GM23338 (cell line): ENCODE measurements around the gene PIGK. TPM values are rescaled to one million over a fixed set of nuclear protein-coding genes. Genes with fewer than 3 reads are reported as not detected.

ENCODE experiments used
- ATAC-seq: fragments of 200-7000 bp; cut with Tn5 transposase; 3 replicates; pipeline ENCODE4 v1.9.1; 2020
- DNase-seq: peaks from one replicate; pipeline ENCODE4 v3.0.0-alpha.2; 2015; ENCODE audit warnings: low spot score
- H2AFZ ChIP-seq: fragments of 200-600 bp; sonication (generic); 2 replicates; pipeline ENCODE4 v1.8.0; 2016; ENCODE audit warnings: antibody characterized with exemption, mild to moderate bottlenecking, moderate library complexity
- H3F3A ChIP-seq: fragments of 200-600 bp; sonication (generic); replicated peaks from 2 replicates; pipeline ENCODE4 v1.8.0; 2017; ENCODE audit warnings: antibody characterized with exemption, mixed run types, low read depth
- H3K27ac ChIP-seq: fragments of 200-600 bp; sonication (generic); 2 replicates; pipeline ENCODE4 v1.6.1; 2016; ENCODE audit warnings: low read depth
- H3K27me3 ChIP-seq: fragments of 200-600 bp; sonication (generic); 2 replicates; pipeline ENCODE4 v1.8.0; 2016; ENCODE audit warnings: mild to moderate bottlenecking, mixed run types, moderate library complexity; ENCODE audit not compliant: insufficient read depth
- H3K36me3 ChIP-seq: fragments of 200-600 bp; sonication (generic); 2 replicates; pipeline ENCODE4 v1.8.0; 2016; ENCODE audit warnings: mild to moderate bottlenecking; ENCODE audit not compliant: insufficient read depth
- H3K4me1 ChIP-seq: fragments of 200-600 bp; sonication (generic); 2 replicates; pipeline ENCODE4 v1.8.0; 2016; ENCODE audit warnings: mild to moderate bottlenecking, moderate library complexity; ENCODE audit not compliant: insufficient read depth
- H3K4me2 ChIP-seq: fragments of 200-600 bp; sonication (generic); 2 replicates; pipeline ENCODE4 v1.7.1; 2017; ENCODE audit warnings: mixed run types
- H3K4me3 ChIP-seq: fragments of 200-600 bp; sonication (generic); 2 replicates; pipeline ENCODE4 v1.6.1; 2016; ENCODE audit warnings: mixed run types
- H3K79me2 ChIP-seq: fragments of 200-600 bp; sonication (generic); replicated peaks from 2 replicates; pipeline ENCODE4 v1.8.0; 2017; ENCODE audit warnings: mild to moderate bottlenecking; ENCODE audit not compliant: insufficient read depth
- H3K9me2 ChIP-seq: fragments of 200-600 bp; sonication (generic); 2 replicates; pipeline ENCODE4 v1.8.0; 2017; ENCODE audit not compliant: insufficient read depth
- H4K20me1 ChIP-seq: fragments of 200-600 bp; sonication (generic); replicated peaks from 2 replicates; pipeline ENCODE4 v1.8.0; 2017; ENCODE audit warnings: mild to moderate bottlenecking; ENCODE audit not compliant: insufficient read depth
- H3K27ac Mint-ChIP-seq: 2 replicates; pipeline ENCODE4 v1.8.0; 2020; ENCODE audit warnings: inconsistent platforms, mild to moderate bottlenecking, moderate library complexity, mixed read lengths
- H3K27me3 Mint-ChIP-seq: 3 replicates; pipeline ENCODE4 v1.8.0; 2022; ENCODE audit warnings: low read depth, mild to moderate bottlenecking, moderate library complexity, mixed read lengths, inconsistent platforms; ENCODE audit not compliant: insufficient read depth, poor library complexity
- H3K36me3 Mint-ChIP-seq: 3 replicates; pipeline ENCODE4 v1.8.0; 2021; ENCODE audit warnings: low read depth, mild to moderate bottlenecking, inconsistent platforms, moderate library complexity, mixed read lengths
- H3K4me1 Mint-ChIP-seq: 3 replicates; pipeline ENCODE4 v1.8.0; 2020; ENCODE audit warnings: mild to moderate bottlenecking, inconsistent platforms, mixed read lengths
- H3K4me3 Mint-ChIP-seq: 3 replicates; pipeline ENCODE4 v1.8.0; 2021; ENCODE audit warnings: moderate library complexity, mild to moderate bottlenecking, inconsistent platforms, mixed read lengths
- H3K9me3 Mint-ChIP-seq: 3 replicates; pipeline ENCODE4 v1.8.0; 2020; ENCODE audit warnings: moderate library complexity, mild to moderate bottlenecking, inconsistent platforms, mixed read lengths
- CREB1 ChIP-seq: fragments of 250-450 bp; sonication (Bioruptor Pico); IDR thresholded peaks from 2 replicates; pipeline ENCODE4 v1.5.0; 2020; ENCODE audit warnings: low read depth, mild to moderate bottlenecking, moderate library complexity
- EZH2phosphoT487 ChIP-seq: fragments of 200-600 bp; sonication (generic); IDR thresholded peaks from one replicate; pipeline ENCODE4 v1.8.1; 2018; ENCODE audit warnings: antibody characterized with exemption; ENCODE audit not compliant: unreplicated experiment
- STAT1 ChIP-seq: IDR thresholded peaks from one replicate; pipeline ENCODE4 v1.6.1; 2016; ENCODE audit warnings: antibody characterized with exemption; ENCODE audit not compliant: unreplicated experiment
- ZNF114 ChIP-seq: fragments of 250-450 bp; sonication (Bioruptor Pico); IDR thresholded peaks from 2 replicates; pipeline ENCODE4 v1.5.0; 2020; ENCODE audit warnings: mild to moderate bottlenecking, moderate library complexity
- polyA plus RNA-seq: library from polyadenylated mRNA; unstranded; fragments of >200 nt; fragmentation: Nextera tagmentation; extraction: Ambion mirVana; gene quantifications from 2 replicates; pipeline ENCODE4 v1.2.1, GENCODE V29; 2016
- total RNA-seq: library from RNA; depleted of rRNA; stranded (reverse); fragments of >200 nt; shearing (Covaris generic); gene quantifications from 2 replicates; pipeline ENCODE4 v1.2.3, GENCODE V29; 2014
- TF ChIP-seq, protein P1 (sequence below): fragments of 250-450 bp; sonication (Bioruptor Pico); IDR thresholded peaks from 2 replicates; pipeline ENCODE4 v1.5.0; 2020; ENCODE audit warnings: mild to moderate bottlenecking, moderate library complexity
- TF ChIP-seq, protein P2 (sequence below): IDR thresholded peaks from one replicate; pipeline ENCODE4 v1.6.1; 2018; ENCODE audit warnings: antibody characterized with exemption; ENCODE audit not compliant: unreplicated experiment

The PIGK gene
- total and polyA plus RNA-seq, 2 experiments from 2014 or later = 16.4 to 26.4 TPM

DNA sequence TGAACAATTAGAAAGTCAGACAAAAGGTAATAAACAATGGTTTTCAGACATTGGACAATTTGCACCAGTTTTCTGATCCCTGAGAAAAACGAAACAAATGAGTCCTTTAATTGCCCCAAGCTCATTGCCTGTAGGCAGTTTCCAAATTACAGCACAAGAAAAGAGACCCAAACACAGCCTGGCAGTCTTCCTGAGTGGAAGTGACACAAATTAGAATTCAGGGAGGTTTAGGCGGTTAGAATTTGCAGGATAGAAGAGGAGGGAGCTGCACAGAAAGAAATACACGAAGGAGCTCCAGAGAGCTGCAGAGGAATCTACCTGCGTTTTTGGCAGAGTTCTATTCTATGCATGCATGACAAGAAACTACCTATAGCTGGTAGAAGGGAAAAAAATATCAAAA, 115.7 kb downstream of the PIGK start:
- Histone ChIP-seq H2AFZ (no peak overlapping the region), H3K27ac (no peak overlapping the region), H4K20me1 (no peaks in the 10 kb centered on the region), H3F3A (no peaks in the 10 kb centered on the region), H3K9me2 (no peaks in the 10 kb centered on the region), H3K27me3 (no peaks in the 10 kb centered on the region), H3K4me3 (no peak overlapping the region), H3K36me3 (no peaks in the 10 kb centered on the region), H3K4me1 (no peaks in the 10 kb centered on the region), H3K79me2 (no peaks in the 10 kb centered on the region), H3K4me2 (no peak overlapping the region)
- Mint-ChIP-seq H3K4me3 (no peak overlapping the region), H3K27me3 (no peaks in the 10 kb centered on the region), H3K9me3 (no peaks in the 10 kb centered on the region), H3K4me1 (no peaks in the 10 kb centered on the region), H3K27ac (no peak overlapping the region), H3K36me3 (peaks cover 12% of the 10 kb centered on the region; the same call in 2 of the 3 replicates)
- TF ChIP-seq ZNF114 (CRISPR knock-in tag) (no peak), CREB1 (CRISPR knock-in tag) (no peak), EZH2phosphoT487 (no peak), STAT1 (no peak)
- TF ChIP-seq, protein P1, sequence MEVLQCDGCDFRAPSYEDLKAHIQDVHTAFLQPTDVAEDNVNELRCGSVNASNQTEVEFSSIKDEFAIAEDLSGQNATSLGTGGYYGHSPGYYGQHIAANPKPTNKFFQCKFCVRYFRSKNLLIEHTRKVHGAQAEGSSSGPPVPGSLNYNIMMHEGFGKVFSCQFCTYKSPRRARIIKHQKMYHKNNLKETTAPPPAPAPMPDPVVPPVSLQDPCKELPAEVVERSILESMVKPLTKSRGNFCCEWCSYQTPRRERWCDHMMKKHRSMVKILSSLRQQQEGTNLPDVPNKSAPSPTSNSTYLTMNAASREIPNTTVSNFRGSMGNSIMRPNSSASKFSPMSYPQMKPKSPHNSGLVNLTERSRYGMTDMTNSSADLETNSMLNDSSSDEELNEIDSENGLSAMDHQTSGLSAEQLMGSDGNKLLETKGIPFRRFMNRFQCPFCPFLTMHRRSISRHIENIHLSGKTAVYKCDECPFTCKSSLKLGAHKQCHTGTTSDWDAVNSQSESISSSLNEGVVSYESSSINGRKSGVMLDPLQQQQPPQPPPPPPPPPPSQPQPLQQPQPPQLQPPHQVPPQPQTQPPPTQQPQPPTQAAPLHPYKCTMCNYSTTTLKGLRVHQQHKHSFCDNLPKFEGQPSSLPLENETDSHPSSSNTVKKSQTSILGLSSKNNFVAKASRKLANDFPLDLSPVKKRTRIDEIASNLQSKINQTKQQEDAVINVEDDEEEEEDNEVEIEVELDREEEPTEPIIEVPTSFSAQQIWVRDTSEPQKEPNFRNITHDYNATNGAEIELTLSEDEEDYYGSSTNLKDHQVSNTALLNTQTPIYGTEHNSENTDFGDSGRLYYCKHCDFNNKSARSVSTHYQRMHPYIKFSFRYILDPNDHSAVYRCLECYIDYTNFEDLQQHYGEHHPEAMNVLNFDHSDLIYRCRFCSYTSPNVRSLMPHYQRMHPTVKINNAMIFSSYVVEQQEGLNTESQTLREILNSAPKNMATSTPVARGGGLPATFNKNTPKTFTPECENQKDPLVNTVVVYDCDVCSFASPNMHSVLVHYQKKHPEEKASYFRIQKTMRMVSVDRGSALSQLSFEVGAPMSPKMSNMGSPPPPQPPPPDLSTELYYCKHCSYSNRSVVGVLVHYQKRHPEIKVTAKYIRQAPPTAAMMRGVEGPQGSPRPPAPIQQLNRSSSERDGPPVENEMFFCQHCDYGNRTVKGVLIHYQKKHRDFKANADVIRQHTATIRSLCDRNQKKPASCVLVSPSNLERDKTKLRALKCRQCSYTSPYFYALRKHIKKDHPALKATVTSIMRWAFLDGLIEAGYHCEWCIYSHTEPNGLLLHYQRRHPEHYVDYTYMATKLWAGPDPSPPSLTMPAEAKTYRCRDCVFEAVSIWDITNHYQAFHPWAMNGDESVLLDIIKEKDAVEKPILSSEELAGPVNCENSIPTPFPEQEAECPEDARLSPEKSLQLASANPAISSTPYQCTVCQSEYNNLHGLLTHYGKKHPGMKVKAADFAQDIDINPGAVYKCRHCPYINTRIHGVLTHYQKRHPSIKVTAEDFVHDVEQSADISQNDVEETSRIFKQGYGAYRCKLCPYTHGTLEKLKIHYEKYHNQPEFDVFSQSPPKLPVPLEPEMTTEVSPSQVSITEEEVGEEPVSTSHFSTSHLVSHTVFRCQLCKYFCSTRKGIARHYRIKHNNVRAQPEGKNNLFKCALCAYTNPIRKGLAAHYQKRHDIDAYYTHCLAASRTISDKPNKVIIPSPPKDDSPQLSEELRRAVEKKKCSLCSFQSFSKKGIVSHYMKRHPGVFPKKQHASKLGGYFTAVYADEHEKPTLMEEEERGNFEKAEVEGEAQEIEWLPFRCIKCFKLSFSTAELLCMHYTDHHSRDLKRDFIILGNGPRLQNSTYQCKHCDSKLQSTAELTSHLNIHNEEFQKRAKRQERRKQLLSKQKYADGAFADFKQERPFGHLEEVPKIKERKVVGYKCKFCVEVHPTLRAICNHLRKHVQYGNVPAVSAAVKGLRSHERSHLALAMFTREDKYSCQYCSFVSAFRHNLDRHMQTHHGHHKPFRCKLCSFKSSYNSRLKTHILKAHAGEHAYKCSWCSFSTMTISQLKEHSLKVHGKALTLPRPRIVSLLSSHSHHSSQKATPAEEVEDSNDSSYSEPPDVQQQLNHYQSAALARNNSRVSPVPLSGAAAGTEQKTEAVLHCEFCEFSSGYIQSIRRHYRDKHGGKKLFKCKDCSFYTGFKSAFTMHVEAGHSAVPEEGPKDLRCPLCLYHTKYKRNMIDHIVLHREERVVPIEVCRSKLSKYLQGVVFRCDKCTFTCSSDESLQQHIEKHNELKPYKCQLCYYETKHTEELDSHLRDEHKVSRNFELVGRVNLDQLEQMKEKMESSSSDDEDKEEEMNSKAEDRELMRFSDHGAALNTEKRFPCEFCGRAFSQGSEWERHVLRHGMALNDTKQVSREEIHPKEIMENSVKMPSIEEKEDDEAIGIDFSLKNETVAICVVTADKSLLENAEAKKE (CRISPR knock-in tag) = no peak
- TF ChIP-seq, protein P2, sequence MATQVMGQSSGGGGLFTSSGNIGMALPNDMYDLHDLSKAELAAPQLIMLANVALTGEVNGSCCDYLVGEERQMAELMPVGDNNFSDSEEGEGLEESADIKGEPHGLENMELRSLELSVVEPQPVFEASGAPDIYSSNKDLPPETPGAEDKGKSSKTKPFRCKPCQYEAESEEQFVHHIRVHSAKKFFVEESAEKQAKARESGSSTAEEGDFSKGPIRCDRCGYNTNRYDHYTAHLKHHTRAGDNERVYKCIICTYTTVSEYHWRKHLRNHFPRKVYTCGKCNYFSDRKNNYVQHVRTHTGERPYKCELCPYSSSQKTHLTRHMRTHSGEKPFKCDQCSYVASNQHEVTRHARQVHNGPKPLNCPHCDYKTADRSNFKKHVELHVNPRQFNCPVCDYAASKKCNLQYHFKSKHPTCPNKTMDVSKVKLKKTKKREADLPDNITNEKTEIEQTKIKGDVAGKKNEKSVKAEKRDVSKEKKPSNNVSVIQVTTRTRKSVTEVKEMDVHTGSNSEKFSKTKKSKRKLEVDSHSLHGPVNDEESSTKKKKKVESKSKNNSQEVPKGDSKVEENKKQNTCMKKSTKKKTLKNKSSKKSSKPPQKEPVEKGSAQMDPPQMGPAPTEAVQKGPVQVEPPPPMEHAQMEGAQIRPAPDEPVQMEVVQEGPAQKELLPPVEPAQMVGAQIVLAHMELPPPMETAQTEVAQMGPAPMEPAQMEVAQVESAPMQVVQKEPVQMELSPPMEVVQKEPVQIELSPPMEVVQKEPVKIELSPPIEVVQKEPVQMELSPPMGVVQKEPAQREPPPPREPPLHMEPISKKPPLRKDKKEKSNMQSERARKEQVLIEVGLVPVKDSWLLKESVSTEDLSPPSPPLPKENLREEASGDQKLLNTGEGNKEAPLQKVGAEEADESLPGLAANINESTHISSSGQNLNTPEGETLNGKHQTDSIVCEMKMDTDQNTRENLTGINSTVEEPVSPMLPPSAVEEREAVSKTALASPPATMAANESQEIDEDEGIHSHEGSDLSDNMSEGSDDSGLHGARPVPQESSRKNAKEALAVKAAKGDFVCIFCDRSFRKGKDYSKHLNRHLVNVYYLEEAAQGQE = no peak
- DNase-seq = no peak
- no peak for ATAC-seq
